Muscle of leg (tissue), 11 donors: ENCODE measurements around the gene SHC1. TPM values are rescaled to one million over a fixed set of nuclear protein-coding genes. Genes with fewer than 3 reads are reported as not detected.

Experiments
- DNase-seq: peaks from one replicate; pipeline ENCODE4 v3.0.0; 2013
- H3K27ac ChIP-seq: one replicate; pipeline ENCODE4 v1.5.1; 2013; ENCODE audit warnings: mild to moderate bottlenecking, low read length, control low read depth
- H3K27me3 ChIP-seq: one replicate; pipeline ENCODE4 v1.6.1; 2013; ENCODE audit warnings: low read length; ENCODE audit not compliant: control insufficient read depth, insufficient read depth
- H3K36me3 ChIP-seq: one replicate; pipeline ENCODE4 v1.6.1; 2013; ENCODE audit warnings: low read length; ENCODE audit not compliant: control insufficient read depth, insufficient read depth
- H3K4me1 ChIP-seq: one replicate; pipeline ENCODE4 v1.6.1; 2013; ENCODE audit warnings: low read length; ENCODE audit not compliant: control insufficient read depth, insufficient read depth
- H3K4me3 ChIP-seq: one replicate; pipeline ENCODE4 v1.5.1; 2013; ENCODE audit warnings: low read length, control low read depth
- H3K9me3 ChIP-seq: replicated peaks from 2 replicates; pipeline ENCODE4 v1.6.1; 2013; ENCODE audit warnings: low read depth, low read length; ENCODE audit not compliant: control insufficient read depth
- WGBS: methylation state at CpG from one replicate; pipeline ENCODE4 v1.1.5; 2013; ENCODE audit warnings: missing lambda C conversion rate; ENCODE audit not compliant: insufficient coverage; 5-methylcytosine and 5-hydroxymethylcytosine counted together
- polyA plus RNA-seq, 8 donors: library from polyadenylated mRNA; unstranded; fragments of 120-200 nt; gene quantifications; one replicate each; pipeline versions ENCODE4 v1.2.1 to v1.2.3, GENCODE V29; 2013; ENCODE audit warnings: inconsistent platforms in 1 of 8, low replicate concordance in 1 of 8; ENCODE audit not compliant: insufficient read length in 8 of 8, insufficient read depth in 1 of 8
- total RNA-seq: library from RNA; stranded (reverse); fragments of 120-200 nt; gene quantifications from one replicate; pipeline ENCODE4 v1.2.4, GENCODE V29; 2013

Gene SHC1
- total and polyA plus RNA-seq, 9 donors, result 59.3 to 118 (median 90.1) TPM

- no peak for DNase-seq
- Histone ChIP-seq H3K27me3 (no peaks in the 10 kb centered on the region), H3K27ac (peak overlapping the region; percentile 65), H3K4me3 (no peak overlapping the region), H3K4me1 (peaks cover 57% of the 10 kb centered on the region), H3K9me3 (no peaks in the 10 kb centered on the region), H3K36me3 (peaks cover 45% of the 10 kb centered on the region)
- WGBS, result 28% methylated on average over 5 of the region's 9 CpGs
These were observed 26.0 kb downstream of the SHC1 start for GRCh38 chr1:154944401-154945159.

GRCh38 chr1:154943649-154944400, 26.7 kb downstream of the SHC1 start:
- no peaks in the 10 kb centered on the region for H3K27me3 ChIP-seq
- WGBS, result 30% methylated on average over 3 of the region's 6 CpGs
- H3K9me3 ChIP-seq, result no peaks in the 10 kb centered on the region
- H3K36me3 ChIP-seq, result peaks cover 44% of the 10 kb centered on the region
- peak overlapping the region; percentile 65 for H3K27ac ChIP-seq
- H3K4me1 ChIP-seq, result peaks cover 57% of the 10 kb centered on the region
- DNase-seq, result peak; percentile 54
- H3K4me3 ChIP-seq, result no peak overlapping the region

- Histone ChIP-seq H3K4me3 (no peak overlapping the region), H3K27ac (peak overlapping the region; percentile 37), H3K9me3 (no peaks in the 10 kb centered on the region), H3K36me3 (peaks cover 23% of the 10 kb centered on the region), H3K27me3 (no peaks in the 10 kb centered on the region), H3K4me1 (peaks cover 59% of the 10 kb centered on the region)
- DNase-seq, result no peak
- WGBS, result 26% methylated on average over 2 of the region's 5 CpGs
These were observed 29.1 kb downstream of the SHC1 start for GRCh38 chr1:154941333-154942013.

GRCh38 chr1:154940651-154941194, 29.8 kb downstream of the SHC1 start:
- 69% methylated on average over 5 of the region's 8 CpGs for WGBS
- Histone ChIP-seq H3K27ac (no peak overlapping the region), H3K4me1 (peaks cover 57% of the 10 kb centered on the region)

GRCh38 chr1:154940213-154940560, 30.4 kb downstream of the SHC1 start:
- Histone ChIP-seq H3K9me3 (no peaks in the 10 kb centered on the region), H3K27ac (no peak overlapping the region), H3K27me3 (no peaks in the 10 kb centered on the region), H3K36me3 (peaks cover 11% of the 10 kb centered on the region), H3K4me3 (no peak overlapping the region), H3K4me1 (peaks cover 55% of the 10 kb centered on the region)
- WGBS, result no CpG with 5 or more reads among the region's 1 CpG
- DNase-seq, result no peak

More at GRCh38 chr1:154940651-154941194, 29.8 kb downstream of the SHC1 start:
- Histone ChIP-seq H3K36me3 (peaks cover 16% of the 10 kb centered on the region), H3K9me3 (no peaks in the 10 kb centered on the region), H3K4me3 (no peak overlapping the region), H3K27me3 (no peaks in the 10 kb centered on the region)
- no peak for DNase-seq

- H3K4me3 ChIP-seq, result no peak overlapping the region
- no peaks in the 10 kb centered on the region for H3K9me3 ChIP-seq
- H3K4me1 ChIP-seq, result peaks cover 41% of the 10 kb centered on the region
- DNase-seq, result no peak
- WGBS, result 91% methylated on average over 7 of the region's 7 CpGs
- H3K27me3 ChIP-seq, result no peaks in the 10 kb centered on the region
- H3K36me3 ChIP-seq, result peaks cover 4% of the 10 kb centered on the region
- H3K27ac ChIP-seq, result no peak overlapping the region
These were observed 31.7 kb downstream of the SHC1 start for GRCh38 chr1:154938604-154939399.

- 77% methylated on average over 7 of the region's 8 CpGs for WGBS
- Histone ChIP-seq H3K4me1 (peaks cover 39% of the 10 kb centered on the region), H3K27me3 (no peaks in the 10 kb centered on the region)
These were observed 32.6 kb downstream of the SHC1 start for GRCh38 chr1:154937988-154938386.

GRCh38 chr1:154937085-154937987, 33.2 kb downstream of the SHC1 start:
- Histone ChIP-seq H3K9me3 (no peaks in the 10 kb centered on the region), H3K36me3 (no peaks in the 10 kb centered on the region), H3K4me3 (peak overlapping the region; percentile 86), H3K27me3 (no peaks in the 10 kb centered on the region), H3K27ac (peak overlapping the region; percentile 98), H3K4me1 (peaks cover 34% of the 10 kb centered on the region)
- DNase-seq, result peak; percentile 98
- under 1% methylated on average over 29 of the region's 36 CpGs for WGBS

More at GRCh38 chr1:154937988-154938386, 32.6 kb downstream of the SHC1 start:
- Histone ChIP-seq H3K4me3 (no peak overlapping the region), H3K36me3 (peaks cover 4% of the 10 kb centered on the region), H3K9me3 (no peaks in the 10 kb centered on the region), H3K27ac (peak overlapping the region; percentile 98)
- DNase-seq, result no peak
